GM18499 (cell line): ENCODE results near the gene DNAJC15.
"Not testable (repeated sequence)": the region's sequence is repeated elsewhere in the genome, so short reads cannot be mapped to it uniquely, and the experiment has no call there.

Experiments
- ATAC-seq: cut with Tn5 transposase; IDR thresholded peaks from one replicate; pipeline ENCODE4 v1.9.1; 2021; ENCODE audit warnings: moderate number of reproducible peaks; ENCODE audit not compliant: insufficient read depth, unreplicated experiment

Gene DNAJC15

DNA sequence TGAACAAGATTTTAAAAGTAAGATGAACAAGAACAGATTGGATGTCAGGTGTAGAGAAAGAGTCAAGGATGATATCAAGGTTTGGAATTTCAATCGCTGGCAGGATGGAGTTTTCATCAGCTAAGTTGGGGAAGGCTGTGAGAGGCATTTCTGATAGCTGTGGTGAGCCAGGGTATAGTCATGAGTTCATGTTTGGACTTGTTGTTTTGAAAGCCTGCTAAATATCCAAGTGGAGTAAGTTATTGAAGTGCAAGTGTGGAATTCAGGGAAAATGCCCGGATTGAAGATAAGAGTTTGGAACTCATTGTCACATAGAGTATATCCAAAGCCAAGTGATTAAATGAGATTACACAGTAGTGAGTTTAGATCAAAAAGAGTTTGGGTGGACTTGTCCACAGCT lies 20.4 kb upstream of the DNAJC15 start:
- no peak for ATAC-seq

DNA sequence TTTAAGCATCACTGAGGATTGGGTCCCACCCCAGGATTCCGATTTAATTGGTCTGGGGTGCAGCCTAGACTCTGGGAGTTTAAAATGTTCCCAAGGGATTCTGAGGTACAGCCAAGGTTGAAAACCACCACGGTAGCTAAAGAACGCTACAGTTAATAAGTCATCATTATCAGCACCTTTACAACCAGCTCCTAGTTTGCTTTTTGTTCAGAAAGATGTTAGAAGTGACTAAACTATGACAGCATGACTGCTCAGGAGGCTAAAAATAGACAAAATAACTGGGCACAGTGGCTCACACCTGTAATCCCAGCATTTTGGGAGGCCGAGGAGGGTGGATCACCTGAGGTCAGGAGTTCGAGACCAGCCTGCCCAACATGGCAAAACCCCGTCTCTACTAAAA lies 19.7 kb upstream of the DNAJC15 start:
- no peak for ATAC-seq

- ATAC-seq: no peak
These were observed 17.7 kb upstream of the DNAJC15 start for GRCh38 chr13:43005460-43006236.

DNA sequence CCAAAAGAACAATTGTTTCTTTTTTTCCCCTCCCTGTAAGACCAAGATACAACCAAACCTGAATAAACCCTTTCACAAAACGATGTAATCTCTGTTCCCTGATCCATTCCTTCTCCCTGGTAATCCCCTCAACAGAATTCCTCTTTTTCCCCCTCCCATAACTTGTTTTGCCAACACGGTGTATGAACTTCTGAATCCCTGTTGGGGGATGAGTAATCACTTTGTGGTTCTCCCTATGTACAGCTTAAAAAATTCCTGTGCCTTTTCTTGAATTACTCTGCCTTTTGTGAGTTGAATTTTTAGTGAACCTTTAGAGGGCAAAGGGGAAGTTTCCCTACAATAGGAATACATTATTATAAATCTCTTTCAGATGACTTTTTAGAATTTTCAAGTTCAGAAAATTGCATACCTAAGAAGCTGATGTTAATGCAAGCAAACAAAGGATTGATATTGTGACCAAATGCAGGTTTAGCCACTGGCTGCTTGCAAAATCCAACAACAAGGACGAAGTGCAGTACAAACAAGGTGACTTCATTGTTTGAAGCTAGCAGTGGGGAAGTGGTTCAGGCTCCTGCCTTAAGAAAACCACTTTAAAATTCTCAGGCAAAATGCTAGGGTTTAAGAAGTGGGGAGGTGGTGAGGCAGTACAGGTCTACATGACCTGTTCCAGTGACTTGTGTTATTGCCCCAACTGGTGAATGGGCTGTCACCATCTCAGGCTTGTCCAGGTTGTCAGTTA lies 16.3 kb upstream of the DNAJC15 start:
- ATAC-seq: no peak

- ATAC-seq: no peak
These were observed 14.8 kb upstream of the DNAJC15 start for GRCh38 chr13:43008596-43008995.

DNA sequence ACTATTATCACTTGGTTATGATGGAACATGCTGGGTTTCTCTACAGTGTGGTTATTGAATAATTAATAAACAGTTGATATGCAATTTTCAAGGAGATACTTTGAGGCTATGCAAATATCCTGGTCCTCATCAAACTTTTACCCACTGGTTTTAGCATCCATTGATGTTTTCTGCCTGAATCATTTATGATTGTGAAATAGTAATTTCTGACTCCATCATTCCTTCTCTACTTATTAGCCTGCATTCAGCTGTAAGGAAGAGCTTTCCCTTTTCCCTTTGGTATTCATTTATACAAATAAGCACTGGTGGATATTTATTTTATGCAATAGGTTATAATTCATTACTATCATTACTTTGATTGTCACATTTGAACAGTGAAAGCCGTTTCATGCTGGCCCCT lies 13.9 kb upstream of the DNAJC15 start:
- ATAC-seq: no peak

DNA sequence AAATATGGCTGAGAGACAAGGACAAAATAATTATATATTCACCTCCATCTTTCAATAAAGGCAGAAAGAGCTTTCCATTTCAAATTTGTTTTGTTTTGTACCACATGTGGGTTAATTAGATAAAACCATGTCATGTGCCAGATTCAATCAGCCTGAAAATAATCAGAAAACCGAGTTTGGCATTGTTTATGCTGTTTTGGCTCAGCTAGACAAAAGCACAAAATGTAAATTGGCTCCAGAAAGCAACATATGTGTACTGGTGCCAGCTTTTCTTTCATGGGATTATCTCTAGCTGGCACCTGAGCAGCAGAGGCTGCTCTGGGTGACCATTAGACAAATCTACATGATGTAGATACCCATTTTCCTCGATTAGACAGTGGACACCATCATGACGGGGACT lies 9.2 kb upstream of the DNAJC15 start:
- ATAC-seq: no peak

GRCh38 chr13:43016226-43016625 lies 7.2 kb upstream of the DNAJC15 start:
- no peak for ATAC-seq

GRCh38 chr13:43019811-43020210 lies 3.6 kb upstream of the DNAJC15 start:
- ATAC-seq: no peak

DNA sequence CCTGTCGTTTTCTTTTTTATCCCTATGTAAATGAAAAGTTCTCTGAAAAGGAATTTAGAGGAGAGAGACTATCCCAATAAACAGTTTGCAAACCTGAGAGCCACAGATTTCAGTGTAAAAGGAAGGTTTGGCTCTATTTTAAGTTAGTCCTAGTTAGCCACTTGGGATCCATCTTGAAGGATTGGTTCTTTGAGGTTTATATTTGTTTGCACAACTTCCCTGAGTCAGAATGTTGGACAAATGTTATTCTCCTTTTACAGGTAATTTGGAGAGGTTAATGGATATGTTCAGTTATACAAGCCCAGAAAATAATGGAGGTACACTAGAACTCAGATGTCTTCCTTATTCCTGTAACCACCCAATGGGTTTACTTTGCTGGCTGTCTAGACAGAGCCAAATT lies 2.6 kb upstream of the DNAJC15 start:
- ATAC-seq: no peak

DNA sequence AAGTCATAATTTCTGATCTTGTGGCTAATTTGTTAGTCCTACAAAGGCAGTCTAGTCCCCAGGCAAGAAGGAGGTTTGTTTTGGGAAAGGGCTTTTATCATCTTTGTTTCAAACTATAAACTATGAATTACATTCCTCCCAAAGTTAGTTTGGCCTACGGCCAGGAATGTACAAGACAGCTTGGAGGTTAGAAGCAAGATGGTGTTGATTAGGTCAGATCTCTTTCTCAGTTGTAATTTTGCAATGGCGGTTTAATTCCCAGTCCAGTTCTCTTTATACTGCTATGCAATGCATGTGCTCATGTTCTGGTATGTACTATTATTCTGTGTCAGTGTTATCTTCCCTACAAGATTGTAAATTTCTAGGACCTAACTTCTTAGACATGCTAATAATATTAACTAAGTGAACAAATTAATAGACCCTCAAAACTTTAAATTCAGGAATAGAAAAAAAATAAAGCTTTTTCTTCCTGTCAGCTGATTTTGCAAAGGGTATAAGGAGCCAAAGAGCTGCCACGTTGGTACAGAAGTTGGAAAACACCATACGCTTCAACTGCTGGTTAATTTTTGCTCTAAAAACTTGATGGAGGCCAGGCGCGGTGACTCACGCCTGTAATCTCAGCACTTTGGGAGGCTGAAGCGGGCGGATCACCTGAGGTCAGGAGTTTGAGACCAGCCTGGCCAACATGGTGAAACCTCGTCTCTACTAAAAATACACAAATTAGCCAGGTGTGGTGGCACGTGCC lies 1.3 kb upstream of the DNAJC15 start:
- no peak for ATAC-seq

DNA sequence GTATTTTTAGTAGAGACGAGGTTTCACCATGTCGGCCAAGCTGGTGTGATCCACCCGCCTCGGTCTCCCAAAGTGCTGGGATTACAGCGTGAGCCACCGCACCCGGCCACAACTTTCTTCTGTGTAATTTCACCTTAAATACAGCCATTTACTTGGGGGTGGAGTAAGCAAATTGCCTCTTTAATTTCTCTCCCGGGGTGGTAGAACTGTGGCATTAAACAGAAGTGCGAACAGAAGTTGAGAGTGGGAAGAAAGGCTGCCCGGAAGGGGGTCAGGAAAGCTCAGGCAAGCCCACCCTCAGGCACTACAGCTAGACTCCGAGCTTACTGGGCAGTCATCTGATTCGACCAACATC lies 475 bp upstream of the DNAJC15 start:
- ATAC-seq: no peak

DNA sequence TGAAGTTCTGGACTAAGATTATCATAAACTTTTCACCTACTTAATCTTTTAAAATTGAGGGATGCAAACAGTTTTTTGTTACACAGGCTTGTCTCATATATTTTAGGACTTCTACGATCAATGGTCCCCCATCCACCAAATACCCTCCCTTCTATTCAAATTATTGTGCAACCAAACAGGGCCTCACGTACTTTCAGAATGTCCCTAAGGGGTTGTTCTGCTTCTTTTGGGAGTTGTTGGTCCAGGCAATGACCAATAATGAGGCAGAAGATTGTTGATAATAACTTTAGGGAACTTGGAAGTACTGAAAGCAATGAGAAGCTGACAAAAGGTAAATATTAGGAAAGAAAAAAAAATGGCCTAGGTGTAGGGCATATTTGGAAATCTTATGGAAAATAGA lies 2.9 kb downstream of the DNAJC15 start:
- ATAC-seq: no peak

DNA sequence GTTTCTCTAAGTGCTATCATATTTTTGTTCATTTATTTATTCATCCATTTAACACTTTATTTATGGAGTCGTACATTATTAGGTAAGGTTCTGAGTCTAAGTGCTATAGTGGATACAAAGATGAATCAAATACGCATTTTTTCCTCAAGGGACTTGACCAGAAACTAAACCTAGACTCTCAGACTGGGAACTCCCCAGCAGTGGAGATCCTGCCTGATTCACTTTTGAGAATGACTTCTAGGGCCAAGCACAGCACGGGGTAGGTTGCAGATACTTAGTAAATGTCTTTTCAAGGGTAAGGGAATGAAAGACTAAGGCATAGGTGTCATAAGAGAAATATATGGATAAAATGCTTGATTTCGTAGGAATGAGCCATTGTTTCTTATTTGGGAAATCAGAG lies 7.2 kb downstream of the DNAJC15 start:
- ATAC-seq: no peak

DNA sequence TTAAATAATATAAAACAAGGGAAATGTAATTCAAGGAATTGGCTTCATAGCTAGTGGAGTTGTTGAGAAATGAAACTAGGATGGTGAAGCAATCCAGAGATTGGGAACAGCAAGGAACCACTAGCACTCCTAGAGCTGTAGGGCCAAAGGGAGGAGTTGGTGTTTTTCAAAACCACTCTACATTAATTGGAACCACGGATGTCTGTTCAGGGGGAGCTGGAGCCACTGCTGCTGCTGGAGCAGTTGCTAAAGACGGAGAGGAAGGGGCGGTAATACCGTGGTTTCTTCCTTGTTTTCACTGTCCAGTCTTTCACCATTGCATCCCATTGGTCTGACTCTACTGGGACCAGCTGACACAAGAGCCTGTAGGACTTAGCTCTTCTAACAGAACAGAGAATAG lies 8.5 kb downstream of the DNAJC15 start:
- ATAC-seq: no peak

GRCh38 chr13:43033038-43033437 lies 9.7 kb downstream of the DNAJC15 start:
- ATAC-seq: no peak

GRCh38 chr13:43036351-43037250 lies 13.2 kb downstream of the DNAJC15 start:
- no peak for ATAC-seq

DNA sequence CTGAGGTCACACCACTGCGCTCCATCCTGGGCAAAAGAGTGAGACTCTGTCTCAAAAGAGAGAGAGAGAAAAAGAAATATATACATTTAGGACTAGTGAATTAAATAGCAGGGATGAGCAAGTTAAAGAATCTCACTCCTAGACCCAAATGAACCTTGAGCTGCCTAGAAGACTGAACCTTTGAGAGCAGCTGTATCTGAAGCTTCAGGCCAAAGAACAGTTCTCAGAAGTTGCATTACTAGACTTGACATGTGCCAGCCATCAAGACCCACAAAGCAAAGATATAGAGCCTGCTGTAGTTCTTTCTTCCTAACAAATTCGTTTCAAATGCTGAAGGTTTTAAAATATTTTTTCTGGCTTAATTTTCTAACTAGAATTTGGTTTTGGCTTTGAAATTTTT lies 16.6 kb downstream of the DNAJC15 start:
- no peak for ATAC-seq

GRCh38 chr13:43040581-43041368 lies 17.4 kb downstream of the DNAJC15 start:
- not testable (repeated sequence) for ATAC-seq
